Keratinocyte (primary cell): ENCODE data around the gene UBC. TPM values are rescaled to one million over a fixed set of nuclear protein-coding genes. Genes with fewer than 3 reads are reported as not detected.

Experiments used
- DNase-seq: peaks from one replicate; pipeline ENCODE4 v3.0.0-alpha.2; 2011; ENCODE audit warnings: low read depth, missing footprints, low spot score
- FAIRE-seq: peaks from 2 replicates; lab custom pipeline; 2011; peaks lifted over from hg19 to GRCh38; lab: Jason Lieb, UNC
- H2AFZ ChIP-seq: 2 replicates; pipeline ENCODE4 v1.6.0; 2012; ENCODE audit warnings: low read length, control low read depth, inconsistent platforms; ENCODE audit not compliant: control insufficient read depth
- H3K27ac ChIP-seq: 2 replicates; pipeline ENCODE4 v1.5.1; 2011; ENCODE audit warnings: low read length; ENCODE audit not compliant: control insufficient read depth, insufficient read depth
- H3K27me3 ChIP-seq: 3 replicates; pipeline ENCODE4 v1.6.0; 2011; ENCODE audit warnings: low read length; ENCODE audit not compliant: control insufficient read depth, insufficient read depth; ENCODE audit errors: extremely low read depth
- H3K36me3 ChIP-seq, 2 experiments: 2 replicates in 1 of 2; 3 replicates in 1 of 2; pipeline ENCODE4 v1.5.1; 2011; ENCODE audit warnings: low read length in 2 of 2, mild to moderate bottlenecking in 1 of 2; ENCODE audit not compliant: control insufficient read depth in 2 of 2, insufficient read depth in 2 of 2; ENCODE audit errors: extremely low read depth in 1 of 2
- H3K4me1 ChIP-seq: 3 replicates; pipeline ENCODE4 v1.5.1; 2011; ENCODE audit warnings: low read length; ENCODE audit not compliant: control insufficient read depth, insufficient read depth; ENCODE audit errors: extremely low read depth
- H3K4me2 ChIP-seq: 3 replicates; pipeline ENCODE4 v1.6.0; 2011; ENCODE audit warnings: low read depth, low read length; ENCODE audit not compliant: control insufficient read depth, insufficient read depth; ENCODE audit errors: extremely low read depth
- H3K4me3 ChIP-seq, 3 experiments: fragments of 200-600 bp in 1 of 3; sonication (generic) in 1 of 3; 2 replicates in 2 of 3; 3 replicates in 1 of 3; pipeline ENCODE4 v1.5.1; 2011 to 2016; ENCODE audit warnings: low read length in 3 of 3, mild to moderate bottlenecking in 3 of 3, control low read depth in 2 of 3, inconsistent platforms in 1 of 3, low read depth in 1 of 3, mixed read lengths in 1 of 3, mixed run types in 1 of 3, moderate library complexity in 1 of 3; ENCODE audit not compliant: control insufficient read depth in 2 of 3, insufficient read depth in 2 of 3; ENCODE audit errors: extremely low read depth in 1 of 3
- H3K79me2 ChIP-seq: 2 replicates; pipeline ENCODE4 v1.6.0; 2012; ENCODE audit warnings: low read length; ENCODE audit not compliant: control insufficient read depth, insufficient read depth
- H3K9ac ChIP-seq: 3 replicates; pipeline ENCODE4 v1.6.0; 2011; ENCODE audit warnings: low read length; ENCODE audit not compliant: control insufficient read depth, insufficient read depth; ENCODE audit errors: extremely low read depth
- H3K9me1 ChIP-seq: 3 replicates; pipeline ENCODE4 v1.6.0; 2011; ENCODE audit warnings: low read length; ENCODE audit not compliant: control insufficient read depth, insufficient read depth; ENCODE audit errors: extremely low read depth
- H3K9me3 ChIP-seq: 2 replicates; pipeline ENCODE4 v1.5.1; 2012; ENCODE audit warnings: low read depth, low read length; ENCODE audit not compliant: control insufficient read depth
- H4K20me1 ChIP-seq: 3 replicates; pipeline ENCODE4 v1.6.0; 2011; ENCODE audit warnings: low read length; ENCODE audit not compliant: control insufficient read depth, insufficient read depth; ENCODE audit errors: extremely low read depth
- CTCF ChIP-seq, 3 experiments: IDR thresholded peaks in 1 of 3; conservative IDR thresholded peaks in 1 of 3; optimal IDR thresholded peaks in 1 of 3; 2 replicates in 2 of 3; 3 replicates in 1 of 3; pipeline versions ENCODE3 to v1.5.1; 2011; ENCODE audit warnings: low read length in 3 of 3, mild to moderate bottlenecking in 3 of 3, moderate library complexity in 2 of 3, control low read depth in 1 of 3, inconsistent platforms in 1 of 3; ENCODE audit not compliant: insufficient read depth in 2 of 3; ENCODE audit errors: extremely low read depth in 1 of 3
- EZH2 ChIP-seq: IDR thresholded peaks from one replicate; pipeline ENCODE4 v1.6.1; 2012; ENCODE audit warnings: inconsistent platforms, mild to moderate bottlenecking, low read length, moderate library complexity
- dilution Hi-C: fragments of 300-500 bp; cut with MboI; formaldehyde crosslinking; loops from one replicate; pipeline ENCODE4 v1.7.0; 2020; ENCODE audit warnings: low sequenced_read_pairs; ENCODE audit not compliant: extremely low pct_ligation_motif_present
- polyA plus RNA-seq, 5 experiments: library from polyadenylated mRNA; depleted of rRNA in 3 of 5; stranded (reverse) in 3 of 5; stranded (forward) in 1 of 5; unstranded in 1 of 5; fragments of >200 nt; gene quantifications; 1 replicate in 1 of 5; 2 replicates in 3 of 5; 3 replicates in 1 of 5; pipeline versions ENCODE4 v1.2.1 to v1.2.3, GENCODE V29; 2011 to 2012; ENCODE audit warnings: missing spikeins in 2 of 5, low read depth in 1 of 5, low replicate concordance in 1 of 5

Gene UBC
- polyA plus RNA-seq, 1 donor (not counting 4 experiments of a cell fraction or from before 2014, with no cell fraction given): 2,363 TPM

- FAIRE-seq (no peak), DNase-seq (no peak)
- no peaks in the 10 kb centered on the region for H3K79me2 ChIP-seq
- H3K27ac ChIP-seq: no peak overlapping the region
- H3K9me1 ChIP-seq: no peaks in the 10 kb centered on the region
- H4K20me1 ChIP-seq: no peaks in the 10 kb centered on the region
- H3K4me1 ChIP-seq: peaks cover 3% of the 10 kb centered on the region
- dilution Hi-C loops: no loop called here
- H3K9me3 ChIP-seq: no peaks in the 10 kb centered on the region
- H3K27me3 ChIP-seq: no peaks in the 10 kb centered on the region
- TF ChIP-seq EZH2 (no peak), CTCF (optimal IDR thresholded peaks at IDR 0.05 in 1 of 3, IDR thresholded peaks at IDR 0.05 in 1 of 3, conservative IDR thresholded peaks at IDR 0.05 in 1 of 3; ENCODE audit: extremely low read depth in 1 of 3, insufficient read depth in 2 of 3, low read length in 3 of 3) (no peak)
- no peak overlapping the region for H3K9ac ChIP-seq
- no peak overlapping the region for H2AFZ ChIP-seq
- no peaks in the 10 kb centered on the region for H3K36me3 ChIP-seq
- no peak overlapping the region for H3K4me2 ChIP-seq
- H3K4me3 ChIP-seq: no peak overlapping the region
These were observed 15.5 kb downstream of the UBC start for GRCh38 chr12:124898923-124899294.

GRCh38 chr12:124898200-124898922 is 16.1 kb downstream of the UBC start:
- Histone ChIP-seq H3K79me2 (no peaks in the 10 kb centered on the region), H4K20me1 (no peaks in the 10 kb centered on the region), H3K27ac (no peak overlapping the region), H3K9ac (no peak overlapping the region), H3K9me1 (no peaks in the 10 kb centered on the region), H2AFZ (no peak overlapping the region), H3K36me3 (no peaks in the 10 kb centered on the region), H3K4me3 (no peak overlapping the region), H3K4me2 (no peak overlapping the region), H3K4me1 (peaks cover 3% of the 10 kb centered on the region), H3K27me3 (no peaks in the 10 kb centered on the region), H3K9me3 (no peaks in the 10 kb centered on the region)
- FAIRE-seq (no peak), DNase-seq (no peak)
- dilution Hi-C loops: no loop called here
- TF ChIP-seq CTCF (optimal IDR thresholded peaks at IDR 0.05 in 1 of 3, IDR thresholded peaks at IDR 0.05 in 1 of 3, conservative IDR thresholded peaks at IDR 0.05 in 1 of 3; ENCODE audit: extremely low read depth in 1 of 3, insufficient read depth in 2 of 3, low read length in 3 of 3) (peak; percentile 45 to 92 (median 76)), EZH2 (no peak)
